CD1c-positive myeloid dendritic cell (primary cell): ENCODE data around the gene HIKESHI.
A peak's percentile ranks its signal among the peaks of the same experiment; 100 is the strongest.
"Not testable (repeated sequence)": the region's sequence is repeated elsewhere in the genome, so short reads cannot be mapped to it uniquely, and the experiment has no call there.

Experiments
- DNase-seq: peaks from one replicate; pipeline ENCODE4 v3.0.0-alpha.2; 2016; ENCODE audit errors: extremely low spot score

The HIKESHI gene, protein sequence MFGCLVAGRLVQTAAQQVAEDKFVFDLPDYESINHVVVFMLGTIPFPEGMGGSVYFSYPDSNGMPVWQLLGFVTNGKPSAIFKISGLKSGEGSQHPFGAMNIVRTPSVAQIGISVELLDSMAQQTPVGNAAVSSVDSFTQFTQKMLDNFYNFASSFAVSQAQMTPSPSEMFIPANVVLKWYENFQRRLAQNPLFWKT

DNA sequence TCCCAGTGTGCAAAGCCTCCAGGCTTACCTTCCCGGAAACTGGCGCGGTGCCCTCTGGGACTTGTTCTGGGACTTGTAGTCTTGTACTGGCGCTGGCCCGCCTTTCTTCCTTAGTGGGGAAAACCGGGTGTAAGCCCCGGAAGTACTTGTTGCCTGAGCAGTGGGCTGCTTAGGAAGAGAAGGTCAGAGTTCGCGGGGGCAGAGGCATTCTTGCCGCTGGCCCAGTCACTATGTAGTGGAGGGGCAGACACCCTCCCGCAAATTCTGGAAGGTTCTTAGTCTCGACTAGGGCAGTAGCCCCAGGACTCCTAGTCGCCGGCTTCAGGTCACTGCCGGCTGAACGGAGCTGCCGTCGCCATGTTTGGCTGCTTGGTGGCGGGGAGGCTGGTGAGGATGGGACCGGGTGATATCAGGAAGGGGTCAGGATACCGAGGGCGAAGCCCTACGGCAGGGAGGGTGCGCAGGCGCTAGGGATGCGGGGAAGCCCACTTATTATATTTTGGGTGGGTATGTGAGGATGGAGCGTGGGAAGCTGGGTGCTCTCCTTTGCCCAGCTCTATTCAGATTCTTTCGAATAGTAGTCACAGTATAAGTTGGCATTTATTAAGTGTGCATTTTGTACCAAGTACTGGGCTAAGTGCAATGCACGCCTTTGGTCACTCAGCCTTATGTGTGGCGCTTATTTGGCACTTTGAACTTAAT lies at the start of gene HIKESHI:
HIKESHI (plus strand) TSS at position 149 of the 702 bp plus-strand sequence; CDS start at position 358, 209 bp downstream.
- DNase-seq: peak; percentile 93

DNA sequence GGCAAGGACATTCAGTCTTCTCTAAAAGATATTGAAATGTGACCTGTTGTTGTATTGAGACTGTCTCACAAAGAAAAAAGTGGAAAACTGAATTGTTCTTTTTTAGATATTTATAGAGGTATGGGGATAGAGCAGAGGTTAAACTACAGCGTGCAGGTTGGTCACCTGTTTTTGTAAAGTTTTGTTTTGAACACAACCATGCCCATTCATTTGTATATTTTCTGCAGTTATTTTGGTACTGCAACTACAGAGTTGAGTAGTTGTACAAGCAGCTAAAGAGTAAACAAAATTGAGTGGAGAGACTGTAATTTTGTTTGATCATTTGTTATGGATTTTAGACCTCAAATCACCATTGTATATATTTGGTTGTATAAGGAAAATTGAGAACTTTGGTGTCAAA lies 46.1 kb upstream of the HIKESHI start:
- DNase-seq: no peak

DNA sequence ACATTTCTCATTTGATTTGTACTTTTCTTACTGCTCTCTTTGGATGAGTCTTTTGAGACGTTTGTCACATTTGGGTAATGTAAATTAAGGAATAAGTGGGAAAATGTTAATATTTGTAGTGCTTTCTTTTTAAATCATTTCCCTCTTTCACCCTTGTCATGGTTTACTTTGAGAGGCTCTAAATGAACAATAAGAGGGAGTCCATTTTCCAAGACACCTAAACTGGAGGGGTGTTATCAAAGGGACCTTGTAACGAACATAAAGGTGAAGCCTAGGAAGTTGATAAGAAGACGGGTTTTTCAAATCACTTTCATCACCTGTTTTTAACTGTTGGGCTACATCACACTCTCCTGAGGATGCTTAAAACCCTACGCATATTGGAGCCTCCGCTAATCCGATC lies 45.4 kb upstream of the HIKESHI start:
- no peak for DNase-seq

DNA sequence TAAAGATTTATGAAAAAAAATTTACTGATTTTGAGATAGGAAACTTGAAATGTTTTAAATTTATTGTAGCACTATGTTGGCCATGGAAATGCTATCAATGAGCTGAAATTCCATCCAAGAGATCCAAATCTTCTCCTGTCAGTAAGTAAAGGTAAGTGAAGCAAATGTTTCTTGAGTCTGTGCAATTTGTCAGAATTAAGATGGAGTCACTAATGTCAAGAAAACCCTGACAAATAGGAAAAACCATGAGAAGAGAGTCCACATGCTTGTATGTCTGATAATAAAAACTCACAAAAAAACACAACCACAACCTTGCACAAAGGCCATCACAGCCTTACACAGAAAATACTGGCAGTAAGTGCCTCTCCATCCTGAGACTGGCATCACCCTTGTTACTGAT lies 44.6 kb upstream of the HIKESHI start:
- no peak for DNase-seq

DNA sequence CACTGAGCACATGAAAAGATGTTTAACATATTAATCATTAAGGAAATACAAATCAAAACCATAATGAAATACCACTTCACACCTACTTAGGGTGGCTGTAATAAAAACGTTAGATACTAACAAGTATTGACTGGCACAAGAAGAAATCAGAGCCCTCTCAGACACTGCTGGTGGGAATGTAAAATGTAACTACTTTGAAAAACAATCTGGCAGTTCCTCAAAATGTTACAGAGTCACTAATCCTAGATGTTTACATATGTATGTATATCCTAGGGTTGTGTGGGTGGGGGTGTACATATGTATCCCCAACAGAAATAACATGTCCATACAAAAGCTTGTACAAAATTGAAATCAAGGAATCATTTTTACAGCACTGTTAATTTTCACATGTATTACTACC lies 42.3 kb upstream of the HIKESHI start:
- no peak for DNase-seq

DNA sequence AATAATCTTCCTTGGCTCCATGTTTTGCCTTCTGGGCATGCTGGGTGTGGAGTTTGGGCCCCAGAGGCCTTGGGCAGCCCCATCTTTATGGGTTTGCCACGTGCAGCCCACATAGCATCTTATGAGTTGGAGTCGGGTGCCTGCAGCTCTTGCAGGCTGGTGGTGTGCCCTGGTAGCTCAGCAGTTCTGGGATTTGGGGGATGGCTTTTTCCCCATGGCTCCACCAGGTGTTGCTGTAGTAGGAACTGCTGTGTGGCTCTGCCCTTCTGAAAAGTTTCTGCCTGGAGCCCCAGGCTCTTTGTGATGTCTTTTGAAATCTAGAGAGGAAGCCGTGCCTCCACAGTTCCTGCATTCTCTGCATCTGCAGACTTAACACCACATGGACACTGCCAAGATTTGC lies 40.7 kb upstream of the HIKESHI start:
- DNase-seq: no peak

DNA sequence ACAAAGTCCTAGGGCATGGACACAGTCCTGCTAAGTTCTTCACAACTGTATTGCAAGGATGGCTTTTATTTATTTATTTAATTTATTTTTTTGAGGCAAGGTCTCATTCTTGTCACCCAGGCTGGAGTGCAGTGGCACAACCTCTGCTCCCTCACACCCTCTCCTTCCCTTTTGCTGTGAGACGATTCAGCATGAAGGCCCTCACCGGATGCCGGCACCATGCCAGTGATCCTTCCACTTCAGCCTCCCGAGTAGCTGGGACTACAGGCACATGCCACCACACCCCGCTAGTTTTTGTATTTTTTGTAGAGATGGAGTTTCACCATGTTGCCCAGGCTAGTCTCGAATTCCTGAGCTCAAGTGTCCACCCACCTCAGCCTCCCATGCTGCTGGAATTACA lies 39.7 kb upstream of the HIKESHI start:
- no peak for DNase-seq

DNA sequence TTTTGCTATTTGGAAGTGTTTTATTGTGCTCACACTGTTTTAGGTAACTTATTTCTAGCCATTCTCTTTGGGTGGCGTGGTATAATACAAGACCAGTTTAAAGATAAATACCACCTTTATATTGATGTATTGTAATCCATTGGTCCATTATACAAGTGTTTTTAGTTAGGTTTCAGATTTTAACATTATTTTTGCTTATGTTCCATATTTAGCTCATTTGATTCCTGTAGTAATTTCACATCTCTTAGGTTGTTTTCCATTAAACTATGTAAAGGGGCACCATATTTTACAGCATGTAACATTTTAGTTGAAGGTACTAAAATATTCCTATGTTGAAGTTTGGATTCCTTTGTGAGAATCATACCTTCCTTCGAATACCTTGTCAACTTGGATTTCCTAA lies 37.4 kb upstream of the HIKESHI start:
- DNase-seq: no peak

DNA sequence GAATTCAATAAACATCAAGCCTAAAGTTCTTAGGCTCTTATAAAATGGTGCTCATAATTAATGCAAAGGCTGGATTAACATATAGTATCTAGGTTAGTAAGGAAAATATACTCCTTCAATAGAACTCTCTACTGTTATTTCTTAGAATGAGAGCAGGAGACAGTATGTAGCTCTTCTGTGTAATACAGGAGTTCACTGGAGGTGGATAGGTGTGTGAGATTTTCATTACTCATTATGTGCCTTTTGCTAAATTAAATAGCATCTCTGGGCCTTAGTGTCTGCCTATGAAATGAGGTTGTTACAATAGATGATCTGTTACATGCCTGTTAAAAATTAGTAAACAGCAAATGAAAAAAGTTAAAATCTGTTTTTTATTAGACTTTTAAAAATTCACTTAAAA lies 36.8 kb upstream of the HIKESHI start:
- DNase-seq: no peak

DNA sequence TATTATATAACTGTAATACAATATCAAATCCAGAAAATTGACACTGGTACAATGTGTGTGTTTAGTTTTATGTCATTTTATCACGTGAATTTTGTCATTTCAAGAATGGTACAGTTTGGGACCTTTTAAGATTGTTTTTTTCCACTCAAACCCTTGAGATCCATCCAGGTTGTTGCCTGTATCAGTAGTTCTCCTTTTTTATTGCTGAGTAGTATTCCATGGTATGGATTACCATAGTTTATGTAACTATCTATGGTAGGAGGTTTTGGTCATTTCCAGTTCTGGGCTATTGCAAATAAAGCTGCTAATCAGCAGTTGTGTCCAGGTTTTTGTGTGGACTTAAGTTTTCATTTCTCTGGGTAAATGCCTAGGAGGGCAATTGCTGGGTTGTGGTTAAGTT lies 32.4 kb upstream of the HIKESHI start:
- no peak for DNase-seq

DNA sequence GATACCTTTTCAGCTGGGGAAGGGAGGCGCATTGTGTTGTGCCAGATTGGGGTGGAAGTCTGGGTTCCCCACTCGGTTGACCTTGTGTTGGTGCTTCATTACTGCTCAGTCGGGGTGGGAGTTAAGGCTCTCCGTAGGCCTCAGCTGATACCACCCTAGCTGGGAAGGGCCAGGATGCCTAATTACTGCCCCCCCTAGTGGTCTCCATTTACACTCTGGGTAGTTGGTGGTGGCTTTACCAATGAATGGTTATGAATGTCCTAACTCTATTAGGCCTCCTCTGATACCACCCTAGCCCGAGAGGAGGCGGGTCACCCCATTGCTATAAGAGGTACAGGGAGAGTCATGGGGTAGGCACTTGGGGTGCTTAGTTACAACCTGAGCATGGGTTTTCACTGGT lies 27.5 kb upstream of the HIKESHI start:
- peak; percentile 6 for DNase-seq

DNA sequence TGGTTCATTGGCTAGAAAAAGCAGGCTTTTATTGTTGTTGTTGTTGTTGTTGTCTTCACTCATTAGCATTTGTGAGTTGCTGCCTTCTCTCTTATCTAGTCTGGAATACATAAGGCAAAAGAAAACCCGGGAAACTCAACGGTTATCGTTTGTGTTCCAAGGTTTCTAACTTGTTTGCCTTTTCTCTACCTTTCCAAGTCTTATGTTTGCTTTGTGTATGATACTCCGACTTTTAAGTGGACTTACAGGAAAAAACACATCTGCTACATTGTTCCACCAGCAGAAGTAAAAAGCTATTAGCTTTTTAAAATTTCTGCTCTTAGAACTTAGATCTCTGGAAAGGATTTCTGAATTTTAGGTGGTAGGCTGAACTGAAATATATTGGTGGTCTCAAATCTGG lies 27.0 kb upstream of the HIKESHI start:
- no peak for DNase-seq

DNA sequence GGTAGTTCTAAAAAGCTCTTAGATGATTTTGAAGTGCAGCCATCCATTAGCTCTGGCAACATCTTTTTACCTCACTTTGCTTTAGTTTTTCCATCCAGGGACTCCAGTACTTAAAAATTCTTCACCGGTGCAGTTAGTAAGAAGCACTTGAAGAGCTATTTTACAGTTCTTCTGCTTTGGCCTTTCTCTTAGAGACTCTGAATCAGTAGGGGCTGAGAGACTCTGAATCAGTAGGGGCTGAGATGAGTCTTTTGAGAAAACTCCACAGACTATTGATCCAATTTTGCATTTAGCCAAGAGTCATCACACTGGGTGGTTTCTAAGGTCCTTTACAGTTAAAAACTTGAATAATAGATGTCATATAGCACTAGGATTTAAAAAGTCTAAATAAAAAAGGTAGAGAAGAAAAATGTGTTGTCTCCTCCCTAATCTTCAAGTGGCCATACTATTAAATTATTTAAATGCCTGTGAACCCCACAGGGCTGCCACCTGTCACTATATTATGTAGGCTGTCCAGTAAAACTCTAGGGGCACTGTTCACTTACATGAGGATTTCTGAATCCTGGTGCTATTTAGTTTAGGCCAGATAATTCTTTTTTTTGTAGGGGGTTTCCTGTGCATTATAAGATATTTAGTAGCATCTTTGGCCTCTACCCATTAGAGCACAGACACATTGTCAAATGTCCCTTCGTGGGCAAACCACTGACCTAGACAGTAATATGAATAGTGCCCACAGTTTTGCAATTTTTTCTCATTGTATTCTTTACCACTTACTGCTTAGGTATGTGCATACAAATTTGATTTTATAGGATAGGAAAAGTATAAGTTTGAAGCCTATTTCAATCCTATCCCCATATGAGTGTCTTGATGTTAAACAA lies 26.3 kb upstream of the HIKESHI start:
- DNase-seq: no peak

DNA sequence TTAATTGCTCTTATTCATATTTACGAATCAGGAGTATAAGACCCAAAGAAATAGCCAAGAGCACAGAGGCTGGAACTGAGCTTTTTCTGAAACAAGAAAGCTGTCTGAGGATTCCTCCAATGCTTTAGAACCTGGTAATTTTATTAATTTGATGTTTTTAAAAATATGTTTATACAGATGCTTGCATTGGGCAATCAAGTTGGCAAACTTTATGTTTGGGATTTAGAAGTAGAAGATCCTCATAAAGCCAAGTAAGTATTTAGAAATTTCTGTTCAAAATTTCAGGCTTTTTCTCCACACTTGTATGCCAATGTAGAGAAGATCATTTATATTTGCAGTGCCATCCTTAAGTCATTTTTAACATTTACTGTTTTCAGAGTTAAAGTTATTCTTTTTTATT lies 24.3 kb upstream of the HIKESHI start:
- DNase-seq: no peak

DNA sequence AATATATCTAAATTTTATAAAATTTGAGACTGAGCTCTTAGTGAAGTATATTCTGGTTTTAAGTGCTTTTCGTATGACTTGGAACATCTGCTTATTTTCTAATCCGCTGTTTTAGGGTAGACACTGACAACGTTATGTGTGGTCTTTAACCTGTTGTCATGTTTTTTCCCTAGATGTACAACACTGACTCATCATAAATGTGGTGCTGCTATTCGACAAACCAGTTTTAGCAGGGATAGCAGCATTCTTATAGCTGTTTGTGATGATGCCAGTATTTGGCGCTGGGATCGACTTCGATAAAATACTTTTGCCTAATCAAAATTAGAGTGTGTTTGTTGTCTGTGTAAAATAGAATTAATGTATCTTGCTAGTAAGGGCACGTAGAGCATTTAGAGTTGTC lies 23.8 kb upstream of the HIKESHI start:
- DNase-seq: no peak

DNA sequence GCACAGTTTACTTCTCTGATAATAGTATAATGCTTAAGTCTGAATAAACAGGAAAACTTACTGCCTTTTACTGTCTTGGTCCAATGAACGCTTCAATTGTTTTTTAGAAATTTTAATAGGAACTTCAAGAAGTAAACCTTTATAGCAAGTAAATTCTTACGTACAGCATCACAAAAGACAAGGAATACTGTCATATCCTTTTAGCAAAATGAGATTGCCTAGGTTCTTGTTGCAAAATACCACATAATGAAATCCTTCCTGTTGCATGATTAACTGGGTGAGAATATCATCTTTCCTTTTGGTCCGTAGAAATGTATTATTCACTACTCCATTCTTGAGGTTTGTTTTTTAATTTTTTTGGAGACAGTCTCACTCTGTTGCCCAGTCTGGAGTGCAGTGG lies 22.3 kb upstream of the HIKESHI start:
- no peak for DNase-seq

DNA sequence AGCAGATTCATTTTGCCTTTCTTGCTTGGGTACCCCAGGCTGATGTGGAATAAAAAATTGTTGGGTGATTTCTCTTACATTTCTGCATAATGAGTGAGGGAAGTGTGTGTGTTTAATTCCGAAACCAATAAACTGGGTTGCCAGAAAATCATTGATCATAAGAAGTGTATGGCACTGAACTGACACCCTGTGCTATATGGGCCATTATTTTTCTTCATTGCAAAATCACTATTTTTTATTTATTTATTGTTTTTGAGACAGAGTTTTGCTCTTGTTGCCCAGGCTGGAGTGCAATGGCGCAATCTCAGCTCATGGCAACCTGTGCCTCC lies 14.6 kb upstream of the HIKESHI start:
- DNase-seq: no peak

DNA sequence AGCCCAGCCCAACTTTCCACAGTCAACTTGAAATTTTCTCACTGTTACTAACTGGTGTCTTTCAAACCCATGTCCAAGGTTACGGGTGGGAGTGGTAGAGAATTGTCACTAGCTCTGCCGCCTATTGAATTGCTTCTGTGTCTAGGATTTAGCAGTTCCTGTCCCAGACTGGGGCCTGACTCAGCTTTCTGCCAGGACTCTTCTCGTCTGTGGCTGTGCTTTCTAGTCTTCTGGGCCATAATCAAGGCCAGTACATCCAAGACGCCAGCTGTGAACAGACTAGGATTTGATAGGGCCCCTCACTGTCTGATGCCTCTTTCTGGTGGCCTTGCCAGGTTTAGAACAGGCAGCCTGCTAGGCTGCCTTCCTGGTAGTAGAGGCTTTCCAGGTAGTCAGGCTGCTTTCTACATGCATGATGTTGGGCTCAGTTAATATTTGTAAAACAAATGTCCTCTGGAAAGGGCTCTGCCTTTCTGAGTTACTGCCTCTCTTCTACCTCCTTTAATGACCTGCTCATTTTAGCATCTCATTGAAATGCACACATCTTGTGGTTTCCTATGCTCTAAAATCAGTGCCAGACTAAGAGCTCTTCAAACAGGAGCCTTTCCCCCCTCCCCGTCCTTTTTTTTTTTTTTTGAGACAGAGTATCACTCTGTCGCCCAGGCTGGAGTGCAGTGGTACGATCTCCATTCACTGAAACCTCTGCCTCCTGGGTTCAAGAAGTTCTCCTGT lies 13.1 kb upstream of the HIKESHI start:
- no peak for DNase-seq

DNA sequence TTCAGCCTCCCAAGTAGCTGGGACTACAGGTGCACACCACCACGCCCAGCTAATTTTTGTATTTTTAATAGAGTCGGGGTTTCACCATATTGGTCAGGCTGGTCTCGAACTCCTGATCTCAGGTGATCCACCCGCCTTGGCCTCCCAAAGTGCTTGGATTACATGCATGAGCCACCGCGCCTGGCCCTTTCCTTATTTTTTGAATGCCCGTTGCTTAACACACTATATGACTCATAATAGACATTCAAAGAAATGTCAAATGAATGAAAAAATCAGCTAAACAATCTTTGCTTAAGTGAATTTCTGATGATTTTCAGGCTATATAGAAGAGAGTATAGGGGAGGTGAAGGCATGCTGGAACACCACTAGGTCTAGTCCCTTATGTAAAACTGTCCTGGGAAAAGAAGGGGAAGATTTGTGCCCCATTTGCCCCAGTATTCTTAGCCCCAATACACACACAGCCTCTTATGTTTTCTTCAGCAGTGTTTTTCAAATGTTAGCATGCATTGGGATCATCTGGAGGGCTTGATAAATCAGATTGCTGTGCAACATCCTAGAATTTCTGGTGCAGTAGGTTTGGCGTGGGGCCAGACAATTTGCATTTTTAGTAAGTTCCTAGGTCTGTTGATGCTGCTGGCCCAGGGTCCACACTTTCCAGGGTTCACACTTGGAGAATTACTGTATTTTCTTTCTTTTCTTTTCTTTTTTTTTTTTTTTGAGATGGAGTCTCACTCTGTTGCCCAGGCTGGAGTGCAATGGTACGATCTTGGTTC lies 12.3 kb upstream of the HIKESHI start:
- not testable (repeated sequence) for DNase-seq

DNA sequence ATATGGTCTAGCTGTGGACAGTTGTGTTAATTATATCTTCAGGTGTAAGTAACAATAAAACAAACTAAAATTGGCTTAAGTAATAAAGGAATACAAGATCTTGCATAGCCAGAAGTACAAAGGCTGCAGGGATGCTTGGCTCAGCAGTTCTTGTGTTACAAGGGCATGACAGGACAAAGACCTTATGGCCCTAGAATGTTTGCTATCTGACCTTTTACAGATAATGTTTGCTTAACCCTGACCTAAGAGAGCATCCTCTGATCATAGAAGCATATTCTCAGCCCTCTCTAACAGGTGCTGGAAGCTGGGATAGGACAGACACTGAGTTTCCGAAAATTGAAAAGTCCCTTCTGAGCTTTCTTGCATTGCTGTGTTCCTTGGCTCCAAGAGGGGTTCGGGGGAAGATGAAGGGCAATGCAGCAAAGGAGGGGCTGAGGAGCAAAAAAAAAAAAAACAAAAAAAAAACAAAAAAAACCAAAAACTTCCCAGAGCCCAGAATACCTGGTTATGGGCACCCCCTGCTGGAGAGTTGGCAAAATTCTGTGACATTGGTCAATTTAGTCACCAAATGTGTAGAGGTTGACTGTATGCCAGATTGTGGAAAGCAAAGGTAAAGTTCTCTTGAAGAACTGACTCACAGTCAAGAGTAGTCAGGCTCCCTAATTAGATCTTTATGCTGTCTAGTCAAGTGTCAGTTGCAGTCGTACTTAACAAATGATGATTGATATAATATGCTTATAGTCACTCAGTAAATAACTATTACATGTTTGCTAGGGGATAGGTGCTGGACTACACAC lies 10.4 kb upstream of the HIKESHI start:
- DNase-seq: peak; percentile 69
